C1 segment of cervical spinal cord (tissue), 14 donors: Measurements from ENCODE around the gene UBE2F.
"Not testable (repeated sequence)": the region's sequence is repeated elsewhere in the genome, so short reads cannot be mapped to it uniquely, and the experiment has no call there.

Experiments
- DNase-seq, 14 donors: peaks; one replicate each; lab custom pipeline; 2025; lab: John Stamatoyannopoulos, UW

UBE2F gene

DNA sequence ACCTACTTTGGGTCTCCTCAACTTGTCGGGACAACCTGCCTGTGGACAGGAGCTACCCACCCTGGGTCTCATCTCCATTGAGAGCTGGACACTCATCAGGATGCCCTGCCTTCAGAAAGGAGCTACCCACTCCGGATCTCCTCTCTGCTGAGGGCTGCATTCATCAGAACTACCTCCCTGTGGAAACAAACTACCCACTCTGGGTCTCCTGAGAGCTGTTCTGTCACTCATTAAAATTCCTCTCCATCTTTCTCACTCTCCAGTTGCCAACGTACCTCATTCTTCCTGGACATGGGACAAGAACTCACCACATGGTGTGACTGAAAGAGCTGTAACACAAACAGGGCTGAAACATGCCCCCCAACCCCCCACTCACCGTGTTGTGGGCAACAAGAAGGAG, 22.5 kb upstream of the UBE2F start:
- DNase-seq: no peak

DNA sequence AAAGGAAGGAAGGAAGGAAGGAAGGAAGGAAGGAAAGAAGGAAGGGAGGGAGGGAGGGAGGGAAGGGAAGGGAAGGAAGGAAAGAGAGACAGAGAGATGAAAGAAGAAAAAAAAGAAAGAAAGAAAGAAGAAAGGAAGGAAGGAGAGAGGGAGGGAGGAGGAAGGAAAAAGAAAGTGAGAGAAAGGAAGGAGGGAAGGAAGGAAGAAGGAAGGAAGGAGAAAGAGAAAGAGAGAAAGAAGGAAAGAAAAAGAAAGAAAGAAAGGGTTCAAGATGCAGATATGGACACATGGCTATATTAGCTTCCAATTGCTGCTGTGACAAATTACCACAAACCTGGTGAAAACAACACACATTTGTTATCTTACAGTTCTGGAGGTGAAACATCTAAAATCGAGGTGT, 20.4 kb upstream of the UBE2F start:
- no peak for DNase-seq

DNA sequence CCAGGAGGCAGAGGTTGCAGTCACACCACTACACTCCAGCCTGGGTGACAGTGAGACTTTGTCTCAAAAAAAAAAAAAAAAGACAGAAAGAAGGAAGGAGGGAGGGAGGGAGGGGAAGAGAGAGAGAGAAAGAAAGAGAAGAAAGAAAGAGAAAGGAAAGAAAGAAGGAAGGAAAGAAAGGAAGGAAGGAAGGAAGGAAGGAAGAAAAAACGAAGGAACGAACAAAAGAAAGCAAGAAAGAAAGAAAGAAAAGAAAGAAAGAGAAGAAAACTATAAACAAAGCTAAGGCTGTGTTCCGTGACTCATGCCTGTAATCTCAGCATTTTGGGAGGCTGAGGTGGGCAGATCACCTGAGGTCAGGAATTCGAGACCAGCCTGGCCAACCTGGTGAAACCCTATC, 15.5 kb upstream of the UBE2F start:
- DNase-seq: not testable (repeated sequence)

DNA sequence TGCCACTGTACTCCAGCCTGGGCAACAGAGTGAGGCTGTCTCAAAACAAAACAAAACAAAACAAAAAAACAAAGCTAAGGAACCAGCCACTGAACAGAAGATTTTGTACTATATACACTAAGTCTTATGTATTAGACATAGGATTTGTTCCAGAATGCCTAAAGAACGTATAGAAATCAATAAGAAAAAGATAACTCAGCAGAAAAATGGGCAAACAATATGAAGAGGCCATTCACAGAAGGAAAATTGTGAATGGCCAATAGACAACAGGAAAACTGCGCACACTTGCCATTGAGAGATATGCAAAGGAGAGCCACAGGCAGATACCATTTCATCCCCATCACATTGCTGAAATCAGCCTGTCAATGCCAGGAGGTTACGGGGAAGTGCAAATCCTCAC, 14.9 kb upstream of the UBE2F start:
- no peak for DNase-seq

DNA sequence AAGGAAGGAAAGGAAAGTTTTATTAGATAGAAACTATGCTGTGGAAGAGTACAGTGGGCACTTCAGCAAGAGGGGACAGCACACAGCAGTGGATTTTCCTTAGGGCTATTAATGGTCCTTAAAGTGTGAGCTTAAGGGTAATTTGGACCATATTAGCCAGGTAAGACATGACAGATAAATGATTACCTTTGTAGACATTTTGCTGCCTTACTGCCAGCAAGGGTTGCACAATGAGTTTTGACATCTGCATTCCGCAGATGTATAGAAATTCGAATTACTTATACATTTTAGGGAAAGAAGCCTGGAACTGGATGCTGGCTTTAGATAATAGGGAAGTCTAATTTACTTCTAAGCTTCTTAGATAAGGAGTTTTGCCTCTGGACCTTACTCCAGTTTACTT, 14.0 kb upstream of the UBE2F start:
- DNase-seq: no peak

DNA sequence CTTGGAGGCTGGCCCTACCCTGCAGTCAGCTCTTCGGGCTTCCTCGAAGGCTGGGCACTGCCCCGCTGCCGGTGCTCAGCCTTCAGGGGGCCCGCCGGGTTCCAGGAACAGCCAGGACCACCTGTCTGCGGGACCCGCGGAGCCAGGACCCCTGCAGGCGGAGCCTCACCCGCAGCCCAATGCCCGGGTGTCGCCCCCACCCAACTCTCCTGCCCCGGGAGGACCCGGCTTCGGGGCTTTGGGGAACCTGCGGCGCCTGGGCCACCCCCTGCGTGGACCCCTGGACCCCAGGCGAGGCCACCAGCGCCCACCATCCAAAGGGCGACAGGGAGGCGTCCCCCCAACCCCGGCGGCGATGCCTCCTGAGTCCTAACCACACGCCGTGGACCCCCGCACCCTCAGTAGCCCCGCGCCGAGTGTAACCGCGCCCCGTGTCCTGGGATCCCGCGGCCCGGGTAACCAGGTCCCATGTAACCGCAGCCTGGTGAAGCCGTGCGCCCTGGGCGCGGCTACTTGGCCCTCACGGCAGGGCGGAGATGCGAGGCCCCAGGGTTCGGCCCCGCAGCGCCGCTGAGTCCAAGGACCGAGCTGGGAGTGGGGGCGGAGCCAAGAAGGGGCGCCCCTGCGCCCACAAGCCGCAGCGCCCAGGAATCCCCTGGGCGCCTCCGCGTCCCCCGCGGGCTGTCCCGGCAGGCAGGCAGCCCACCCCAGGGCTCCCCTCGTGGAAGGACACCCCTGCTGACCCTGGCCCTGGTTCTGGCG, 11.0 kb upstream of the UBE2F start:
- no peak for DNase-seq

DNA sequence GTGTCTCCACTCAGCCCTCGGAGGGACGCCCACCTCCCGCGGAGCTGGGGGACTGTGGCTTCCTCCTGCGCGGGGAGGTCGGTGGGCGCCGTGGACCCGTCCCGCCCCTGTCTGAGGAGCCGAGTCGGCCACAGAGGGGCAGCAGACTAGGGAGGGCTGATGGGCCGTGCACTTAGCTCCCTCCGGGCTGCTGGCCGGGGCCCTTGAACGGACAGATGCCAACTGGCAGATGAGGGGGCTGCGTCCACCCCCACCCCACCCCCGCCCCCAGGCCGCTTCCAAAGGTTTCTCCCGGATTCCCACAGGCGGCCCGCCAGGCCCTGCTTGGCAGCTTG, 10.4 kb upstream of the UBE2F start:
- DNase-seq: no peak

DNA sequence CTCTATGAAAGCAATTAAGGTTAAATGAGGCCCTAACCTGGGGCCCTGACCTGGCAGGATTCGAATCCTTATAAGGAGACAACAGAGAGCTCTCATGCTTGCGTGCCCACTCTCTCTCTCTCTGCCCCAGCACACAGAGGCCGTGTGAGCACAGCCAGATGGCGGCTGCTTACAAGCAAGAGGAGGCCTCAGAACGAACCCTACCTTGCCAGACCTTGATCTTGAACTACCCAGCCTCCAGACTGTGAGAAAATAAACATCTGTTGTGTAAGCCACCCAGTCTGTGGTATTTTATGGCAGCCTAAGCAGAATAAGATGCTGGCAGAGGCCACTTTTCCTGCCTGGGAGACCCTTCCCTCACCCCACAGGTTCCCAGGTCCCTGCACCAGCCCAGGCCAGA, 5.2 kb upstream of the UBE2F start:
- DNase-seq: no peak

DNA sequence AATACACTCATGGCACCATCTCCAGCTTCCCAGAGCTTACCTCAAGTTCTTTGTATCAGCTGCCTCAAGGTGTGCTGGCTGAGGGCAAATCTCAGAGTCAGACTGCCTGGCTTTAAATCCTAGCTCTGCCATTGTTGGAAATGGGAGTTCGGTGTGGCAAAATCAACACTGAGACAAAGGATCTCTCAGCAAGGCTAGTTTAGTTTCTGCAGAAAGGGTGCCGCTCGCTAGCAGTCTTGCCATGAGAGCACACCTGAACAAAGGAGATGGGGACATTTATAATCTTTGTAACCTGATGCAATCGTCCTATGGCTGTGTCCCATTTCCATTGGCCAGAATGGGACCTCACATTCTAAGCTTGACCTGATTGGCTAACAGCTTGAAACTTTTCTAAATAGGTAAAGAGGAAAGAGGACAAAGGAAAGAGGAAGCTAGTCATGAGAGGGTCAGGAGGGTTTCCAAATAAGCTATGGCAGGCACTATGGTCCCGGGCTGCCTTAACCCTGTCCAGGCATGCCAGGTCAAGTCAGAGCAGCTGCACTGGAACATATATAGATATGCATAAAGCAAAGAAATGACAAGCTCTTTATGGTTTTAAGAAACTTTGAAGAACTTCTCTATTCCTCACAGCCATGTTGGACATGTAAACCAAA, 4.3 kb upstream of the UBE2F start:
- no peak for DNase-seq

DNA sequence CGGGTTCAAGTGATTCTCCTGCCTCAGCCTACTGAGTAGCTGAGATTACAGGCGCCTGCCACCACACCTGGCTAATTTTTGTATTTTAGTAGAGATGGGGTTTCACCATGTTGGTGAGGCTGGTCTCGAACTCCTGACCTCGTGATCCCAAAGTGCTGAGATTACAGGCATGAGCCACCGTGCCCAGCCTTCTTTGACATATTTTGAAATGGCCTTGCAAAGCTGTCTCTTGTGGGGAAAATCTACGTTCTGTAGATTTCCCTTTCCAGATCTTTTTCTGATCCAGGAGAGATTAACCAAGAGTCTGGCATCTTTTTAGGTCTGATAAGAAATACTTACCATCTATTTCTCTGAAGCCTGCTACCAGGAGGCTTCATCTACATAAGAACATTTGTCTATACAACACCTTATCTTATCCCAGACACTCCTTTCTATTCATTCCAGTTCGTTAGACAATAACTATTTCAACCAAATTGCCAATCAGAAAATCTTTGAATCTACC, 3.3 kb upstream of the UBE2F start:
- not testable (repeated sequence) for DNase-seq

DNA sequence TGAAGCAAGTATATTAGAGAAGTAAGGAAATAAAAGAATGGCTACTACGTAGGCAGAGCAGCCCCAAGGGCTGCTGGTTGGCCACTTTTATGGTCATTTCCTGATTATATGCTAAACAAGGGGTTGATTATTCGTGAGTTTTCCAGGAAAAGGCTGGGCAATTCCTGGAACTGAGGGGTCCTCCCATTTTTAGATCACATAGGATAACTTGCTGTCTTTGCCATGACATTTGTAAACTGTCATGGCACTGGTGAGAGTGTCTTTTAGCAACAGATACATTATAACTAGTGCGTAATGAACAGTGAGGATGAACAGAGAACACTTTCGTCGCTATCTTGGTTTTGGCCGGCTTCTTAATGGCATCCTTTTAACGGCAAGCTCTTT, 2.6 kb upstream of the UBE2F start:
- DNase-seq: no peak

DNA sequence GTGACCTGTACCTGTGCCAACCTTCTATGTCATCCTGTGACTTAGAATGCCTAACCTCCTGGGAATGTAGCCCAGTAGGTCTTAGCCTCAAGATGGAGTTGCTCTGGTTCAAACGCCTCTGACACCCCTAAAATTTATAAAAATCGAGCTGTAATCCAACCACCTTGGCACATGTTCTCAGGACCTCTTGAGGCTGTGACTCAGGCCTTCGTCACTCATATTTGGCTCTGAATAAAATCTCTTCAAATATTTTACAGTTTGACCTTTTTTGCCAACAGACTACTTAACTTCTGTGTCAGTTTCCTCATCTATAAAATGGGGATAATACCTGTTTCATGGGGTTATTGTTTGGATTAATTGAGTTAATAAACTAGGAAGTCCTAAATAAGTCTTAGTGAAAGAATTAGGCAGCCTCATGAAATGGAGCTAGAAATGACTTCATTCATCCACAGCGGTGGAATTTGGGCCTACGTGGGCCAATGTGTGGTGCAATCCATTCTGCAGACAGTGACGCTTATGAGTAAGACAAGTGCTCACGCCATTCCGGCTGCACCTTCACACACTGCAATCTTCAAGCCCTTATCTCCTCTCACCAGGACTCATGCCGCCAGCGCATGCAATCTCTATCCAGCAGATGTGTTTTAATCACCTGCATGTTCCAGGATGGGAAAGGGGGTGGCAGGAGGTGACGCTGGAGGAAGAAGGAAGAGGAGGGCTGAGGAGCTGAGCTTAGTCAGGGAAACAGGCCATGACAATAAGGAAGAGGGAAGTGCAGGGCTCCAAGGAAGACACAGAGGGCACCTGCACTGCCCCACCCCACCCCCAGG, 2.0 kb upstream of the UBE2F start:
- DNase-seq: no peak

DNA sequence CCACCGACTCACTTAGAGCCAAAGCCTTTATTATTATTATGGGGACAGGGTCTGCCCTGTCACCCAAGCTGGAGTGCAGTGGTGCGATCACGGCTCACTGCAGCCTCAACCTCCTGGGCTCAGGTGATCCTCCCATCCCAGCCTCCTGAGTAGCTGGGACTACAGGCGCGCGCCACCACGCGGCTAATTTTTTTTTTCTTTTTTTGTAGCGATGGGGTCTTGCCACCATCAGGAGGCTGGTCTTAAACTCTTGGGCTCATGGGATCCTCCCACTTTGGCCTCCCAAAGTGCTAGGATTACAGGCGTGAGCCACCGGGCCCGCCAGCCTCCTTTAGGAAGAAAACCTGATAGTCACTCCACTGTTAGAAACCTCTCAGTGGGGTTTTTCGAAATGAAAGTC, 970 bp upstream of the UBE2F start:
- not testable (repeated sequence) for DNase-seq

DNA sequence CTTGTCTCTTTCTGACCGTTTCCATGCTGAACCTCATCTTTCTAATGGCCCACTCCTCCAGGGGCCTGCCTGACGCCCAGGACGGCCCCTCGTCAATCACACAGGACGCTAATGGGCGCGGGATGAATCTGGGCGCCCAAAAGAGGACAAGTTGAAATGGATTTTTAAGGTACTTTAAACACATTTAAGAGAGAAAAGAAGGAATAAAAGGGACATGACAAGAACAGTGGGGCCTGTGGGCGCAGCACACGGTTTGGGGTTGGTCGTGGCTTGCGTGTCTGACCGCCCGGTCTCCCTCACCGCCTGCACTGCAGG, 607 bp upstream of the UBE2F start:
- no peak for DNase-seq

DNA sequence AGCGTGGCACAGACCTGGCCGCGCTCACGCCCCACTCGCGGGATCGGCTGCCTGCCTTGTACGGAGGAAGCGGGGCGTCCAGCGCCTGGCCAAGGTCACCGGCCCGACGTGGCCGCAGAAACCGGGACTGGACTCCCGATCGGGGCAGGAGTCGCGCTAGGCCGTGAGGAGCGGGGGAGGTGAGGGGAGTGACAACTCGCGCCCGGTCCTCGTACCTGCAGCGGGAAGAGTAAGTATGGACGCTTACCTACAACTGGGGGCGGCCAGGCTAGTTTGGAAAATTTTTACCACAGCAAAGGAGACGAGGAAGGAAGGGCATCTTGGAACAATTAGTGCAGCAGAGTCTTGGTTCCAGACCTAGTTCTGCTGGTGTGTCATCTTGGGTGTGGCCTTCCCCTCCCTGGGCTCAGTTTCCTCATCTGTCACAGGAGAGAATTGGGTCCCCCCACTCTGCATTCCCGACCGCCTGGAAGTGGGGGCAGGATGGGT, 693 bp downstream of the UBE2F start:
- DNase-seq: peak in 3 of 14 donors; percentile 4 to 53 (median 29)

DNA sequence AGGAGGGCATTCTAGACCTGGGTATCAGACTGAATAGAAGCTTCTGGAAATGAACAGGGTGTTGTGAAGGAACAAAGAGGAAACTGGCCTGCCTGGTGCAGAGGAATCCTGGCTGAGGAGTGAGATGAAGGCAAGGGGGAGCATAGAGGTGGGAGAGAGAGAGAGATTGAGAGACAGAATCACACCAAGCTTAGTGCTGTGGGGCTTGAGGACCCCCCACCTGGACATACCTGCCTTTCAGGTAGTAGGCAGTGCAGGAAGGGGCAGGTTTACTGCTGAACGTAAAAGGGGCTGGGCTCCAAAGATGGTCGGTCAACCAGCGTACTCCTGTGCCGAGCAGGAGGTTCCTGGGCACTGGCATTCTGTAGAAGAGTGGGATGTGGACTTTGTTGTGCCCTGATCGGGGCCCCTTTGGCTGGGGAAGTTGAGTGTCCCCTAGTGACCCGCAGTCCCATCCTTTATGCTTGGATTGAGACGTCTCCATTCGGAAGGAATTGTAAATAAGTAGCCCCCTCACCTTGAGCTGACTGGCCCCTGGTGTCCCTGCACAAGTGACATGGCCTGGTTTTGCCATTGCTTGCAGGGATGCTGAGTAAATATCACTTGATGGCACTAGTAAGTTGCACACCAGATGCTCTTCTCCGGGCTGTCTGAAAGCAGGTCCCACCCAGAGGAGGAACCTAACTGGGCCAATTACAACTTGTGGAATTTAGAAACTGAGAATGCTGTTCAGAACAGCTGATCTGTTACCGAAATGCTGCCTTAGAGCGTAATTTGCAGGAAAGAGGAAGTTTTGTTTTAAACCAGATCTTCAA, 1.4 kb downstream of the UBE2F start:
- peak in 10 of 14 donors; percentile 30 to 65 (median 45) for DNase-seq

DNA sequence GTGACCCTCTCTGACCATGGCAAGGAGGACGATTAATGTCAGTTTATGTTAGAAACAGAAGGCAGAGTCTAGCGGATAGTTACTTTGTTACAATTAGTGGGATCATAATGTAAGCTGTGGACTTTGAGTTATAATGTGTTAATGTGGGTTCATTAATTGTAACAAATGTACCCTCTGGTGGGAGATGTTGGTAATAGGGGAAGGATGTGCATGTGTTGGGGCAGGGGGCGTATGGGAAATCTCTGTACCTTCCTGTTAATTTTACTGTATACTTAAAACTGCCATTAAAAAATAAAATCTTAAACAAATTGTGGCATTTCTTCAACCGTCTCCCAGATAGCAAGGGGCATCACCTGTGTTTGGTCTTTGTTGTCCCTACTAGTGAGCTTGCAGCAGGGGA, 4.8 kb downstream of the UBE2F start:
- no peak for DNase-seq

DNA sequence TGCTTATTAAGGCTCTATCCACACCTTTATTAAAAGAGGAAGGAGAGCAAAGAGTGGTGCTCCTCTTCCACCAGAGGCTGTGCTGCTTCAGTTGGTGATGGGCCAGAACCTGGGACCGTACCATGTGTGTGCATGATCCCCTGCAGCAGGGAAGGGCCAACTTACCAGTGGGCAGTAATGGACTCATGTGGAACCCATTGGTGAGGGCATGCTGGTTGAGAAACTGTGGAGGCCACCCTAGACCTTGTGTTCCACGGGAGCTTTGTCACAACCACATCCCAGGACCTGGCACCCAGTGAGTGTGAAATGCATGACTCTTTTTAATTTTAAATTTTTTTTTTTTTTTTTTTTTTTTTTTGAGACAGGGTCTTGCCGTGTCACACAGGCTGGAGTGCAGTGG, 5.4 kb downstream of the UBE2F start:
- no peak for DNase-seq

DNA sequence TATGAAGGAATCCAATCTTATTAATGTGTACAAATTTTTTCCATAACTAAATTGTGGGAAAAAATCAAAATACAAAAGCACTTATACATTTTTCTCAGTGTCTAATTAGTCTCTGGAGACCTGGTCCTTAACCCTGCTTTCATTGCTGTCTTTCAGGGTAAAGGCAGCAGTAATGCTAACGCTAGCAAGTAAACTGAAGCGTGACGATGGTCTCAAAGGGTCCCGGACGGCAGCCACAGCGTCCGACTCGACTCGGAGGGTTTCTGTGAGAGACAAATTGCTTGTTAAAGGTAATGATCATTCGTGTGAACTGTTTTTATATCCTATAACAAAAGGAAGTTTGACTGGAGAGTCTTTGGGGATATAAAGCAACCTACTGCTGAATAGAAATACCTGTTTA, 6.1 kb downstream of the UBE2F start:
- DNase-seq: no peak

DNA sequence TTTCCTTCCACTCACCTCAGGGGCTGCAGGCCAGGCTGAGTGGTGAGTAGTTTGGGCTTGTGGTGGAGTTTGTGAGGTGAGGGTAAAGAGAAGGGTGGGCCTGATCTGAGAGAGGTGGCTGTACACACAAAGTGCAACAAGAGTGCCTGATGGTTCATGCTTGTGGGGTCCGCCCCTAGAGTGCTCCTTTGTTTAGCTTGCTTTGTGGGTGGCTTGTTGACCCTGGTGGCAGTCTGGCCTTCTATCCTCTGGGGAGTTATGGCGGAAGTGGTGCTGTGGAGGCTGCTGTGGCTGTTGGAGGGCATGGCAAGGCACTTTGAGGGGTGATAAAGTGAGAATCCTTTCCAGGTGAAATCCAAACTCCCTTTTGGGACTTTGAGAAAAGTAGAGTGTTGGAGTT, 10.6 kb downstream of the UBE2F start:
- DNase-seq: no peak

DNA sequence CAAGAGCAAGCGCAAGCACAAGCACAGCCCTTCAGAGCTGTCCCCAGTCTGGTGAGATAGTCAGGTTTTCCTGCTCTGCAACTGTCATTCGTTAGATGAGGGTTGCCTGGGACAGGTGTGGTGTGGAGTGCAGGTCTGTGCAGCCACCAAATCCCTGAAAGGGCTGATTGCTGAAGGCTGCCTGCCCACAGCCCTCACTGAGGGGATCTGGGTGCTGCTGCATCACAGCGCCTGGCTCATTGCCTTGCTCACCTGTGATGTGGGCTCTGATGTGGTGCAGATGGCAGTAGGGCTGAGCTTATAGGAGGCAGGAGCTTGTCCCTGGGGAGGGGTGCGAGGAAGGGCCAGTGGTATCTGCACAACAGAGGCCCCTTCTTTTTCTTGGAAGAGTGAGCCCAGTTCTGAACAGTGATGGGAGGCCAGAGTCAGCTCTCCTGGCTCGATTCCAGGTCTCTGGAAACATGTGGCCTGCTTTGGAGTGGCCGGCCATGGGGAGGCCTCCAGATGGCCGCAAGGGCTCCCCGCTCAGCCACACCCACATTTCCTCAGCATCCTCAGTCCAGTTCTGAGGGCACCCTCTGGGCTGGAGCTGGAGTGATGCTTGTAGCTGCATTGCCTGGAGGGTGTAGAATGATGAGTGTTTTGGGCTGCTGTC, 11.4 kb downstream of the UBE2F start:
- peak in 10 of 14 donors; percentile 9 to 62 (median 43) for DNase-seq
